HepG2 (cell line): Measurements from ENCODE around the gene POLE3. TPM values are rescaled to one million over a fixed set of nuclear protein-coding genes. Genes with fewer than 3 reads are reported as not detected.

Experiments used
- ATAC-seq: fragments of 200-7000 bp; cut with Tn5 transposase; 3 replicates; pipeline ENCODE4 v1.9.1; 2020; ENCODE audit warnings: mild to moderate bottlenecking, moderate library complexity
- BruUV-seq: library from RNA; stranded (reverse); fragments of 400-500 nt; replicated peaks from 2 replicates; lab custom pipeline; 2021; lab: Mats Ljungman, UMichigan
- CTCF ChIA-PET: fragments of 300-600 bp; formaldehyde crosslinking; extraction: SDS; loops from one replicate; lab custom pipeline; 2021; ENCODE audit warnings: low total read pairs, inconsistent platforms, low intra/inter-chr PET ratio; lab: Yijun Ruan, JAX
- POLR2A ChIA-PET: fragments of 350-600 bp; sonication (Branson Sonifier 250); formaldehyde crosslinking; loops from one replicate; lab custom pipeline; 2020; ENCODE audit warnings: antibody characterized with exemption, inconsistent platforms; lab: Yijun Ruan, JAX
- DNase-seq: peaks from one replicate; pipeline ENCODE4 v3.0.0-alpha.2; 2015; ENCODE audit warnings: low spot score
- FAIRE-seq: peaks from 3 replicates; lab custom pipeline; 2011; peaks lifted over from hg19 to GRCh38; lab: Jason Lieb, UNC
- H2AFZ ChIP-seq: one replicate; pipeline ENCODE4 v1.6.1; 2011; ENCODE audit warnings: low read length, inconsistent platforms
- H3K27ac ChIP-seq: fragments of 300-600 bp; 3 replicates; pipeline ENCODE4 v1.8.0; 2011; ENCODE audit warnings: mixed run types, mild to moderate bottlenecking, mixed read lengths, low read length, inconsistent platforms; ENCODE audit not compliant: insufficient read depth; ENCODE audit errors: extremely low read length
- H3K27me3 ChIP-seq, 2 experiments: fragments of 200-600 bp in 1 of 2; 2 replicates in 1 of 2; 3 replicates in 1 of 2; pipeline versions ENCODE4 v1.6.0 to v1.8.0; 2011; ENCODE audit warnings: low read length in 2 of 2, mild to moderate bottlenecking in 2 of 2, moderate library complexity in 2 of 2, inconsistent platforms in 1 of 2; ENCODE audit not compliant: insufficient read depth in 2 of 2, control insufficient read depth in 1 of 2
- H3K36me3 ChIP-seq, 2 experiments: fragments of 200-600 bp in 1 of 2; replicated peaks in 1 of 2; 2 replicates in 1 of 2; 3 replicates in 1 of 2; pipeline versions ENCODE4 v1.5.1 to v1.8.0; 2011; ENCODE audit warnings: low read length in 2 of 2, inconsistent platforms in 1 of 2; ENCODE audit not compliant: insufficient read depth in 2 of 2, control insufficient read depth in 1 of 2
- H3K4me1 ChIP-seq: 2 replicates; pipeline ENCODE4 v1.5.1; 2012; ENCODE audit warnings: low read length, inconsistent platforms; ENCODE audit not compliant: insufficient read depth
- H3K4me2 ChIP-seq: 2 replicates; pipeline ENCODE4 v1.6.0; 2011; ENCODE audit warnings: low read depth, low read length, inconsistent platforms
- H3K4me3 ChIP-seq, 3 experiments: fragments of 200-600 bp in 1 of 3; sonication (generic), shearing (Covaris generic) in 1 of 3; replicated peaks in 1 of 3; 2 replicates each; pipeline ENCODE4 v1.5.1; 2011 to 2016; ENCODE audit warnings: low read length in 3 of 3, inconsistent platforms in 2 of 3, low read depth in 2 of 3, mild to moderate bottlenecking in 2 of 3, control low read depth in 1 of 3, mixed read lengths in 1 of 3; ENCODE audit not compliant: insufficient read depth in 1 of 3
- H3K79me2 ChIP-seq: one replicate; pipeline ENCODE4 v1.6.1; 2011; ENCODE audit warnings: low read length, inconsistent platforms; ENCODE audit not compliant: insufficient read depth
- H3K9ac ChIP-seq: 2 replicates; pipeline ENCODE4 v1.6.0; 2011; ENCODE audit warnings: mild to moderate bottlenecking, low read depth, low read length, inconsistent platforms; ENCODE audit not compliant: insufficient read depth
- H3K9me3 ChIP-seq: 2 replicates; pipeline ENCODE4 v1.5.1; 2012; ENCODE audit warnings: mild to moderate bottlenecking, low read length
- H4K20me1 ChIP-seq: 2 replicates; pipeline ENCODE4 v1.6.0; 2011; ENCODE audit warnings: inconsistent platforms, mild to moderate bottlenecking, low read length, moderate library complexity; ENCODE audit not compliant: insufficient read depth
- AGO2 ChIP-seq: fragments of 200-400 bp; formaldehyde crosslinking; optimal IDR thresholded peaks from 2 replicates; pipeline ENCODE3; 2017; ENCODE audit warnings: mild to moderate bottlenecking, low read depth, low read length, moderate library complexity
- ARID4A ChIP-seq: sonication (generic); formaldehyde crosslinking; IDR thresholded peaks from 2 replicates; pipeline ENCODE4 v1.5.0; 2020; ENCODE audit warnings: mild to moderate bottlenecking, missing genetic modification reagents, borderline replicate concordance
- CCAR2 ChIP-seq: fragments of 200-400 bp; formaldehyde crosslinking; optimal IDR thresholded peaks from 2 replicates; pipeline ENCODE3; 2018; ENCODE audit warnings: low read depth, mild to moderate bottlenecking, low read length, moderate library complexity
- CHD2 ChIP-seq: IDR thresholded peaks from 2 replicates; pipeline ENCODE4 v1.6.1; 2011; ENCODE audit warnings: low read depth, low read length, improper control_type of control experiment
- GPN1 ChIP-seq: sonication (generic); formaldehyde crosslinking; IDR thresholded peaks from 2 replicates; pipeline ENCODE4 v1.5.1; 2020; ENCODE audit warnings: missing genetic modification reagents, borderline replicate concordance
- KDM4B ChIP-seq: sonication (generic); formaldehyde crosslinking; IDR thresholded peaks from 2 replicates; pipeline ENCODE4 v1.4.0; 2020; ENCODE audit warnings: missing genetic modification reagents
- KLF6 ChIP-seq: IDR thresholded peaks from 2 replicates; pipeline ENCODE4 v1.8.0; 2016; ENCODE audit warnings: missing biosample characterization, missing genetic modification reagents
- SALL1 ChIP-seq: sonication (generic); formaldehyde crosslinking; IDR thresholded peaks from 2 replicates; pipeline ENCODE4 v1.8.0; 2022; ENCODE audit warnings: mild to moderate bottlenecking, missing genetic modification reagents
- TEAD3 ChIP-seq: optimal IDR thresholded peaks from 2 replicates; pipeline ENCODE3; 2016; ENCODE audit warnings: borderline replicate concordance
- XBP1 ChIP-seq: sonication (generic); formaldehyde crosslinking; IDR thresholded peaks from 2 replicates; pipeline ENCODE4 v1.5.0; 2020; ENCODE audit warnings: missing genetic modification reagents
- ZBTB26 ChIP-seq: IDR thresholded peaks from 2 replicates; pipeline ENCODE4 v1.6.1; 2016; ENCODE audit warnings: missing compliant biosample characterization, missing genetic modification reagents, borderline replicate concordance
- ZC3H13 ChIP-seq: sonication (generic); formaldehyde crosslinking; IDR thresholded peaks from 2 replicates; pipeline ENCODE4 v1.8.1; 2023; ENCODE audit warnings: mild to moderate bottlenecking, missing genetic modification reagents, moderate library complexity
- ZFP36 ChIP-seq: fragments of 150-350 bp; IDR thresholded peaks from 2 replicates; pipeline ENCODE4 v1.6.1; 2018; ENCODE audit warnings: borderline replicate concordance, low read length, low read depth; ENCODE audit not compliant: partially characterized antibody
- ZNF10 ChIP-seq: sonication (generic); formaldehyde crosslinking; IDR thresholded peaks from 2 replicates; pipeline ENCODE4 v1.4.0; 2020; ENCODE audit warnings: mild to moderate bottlenecking, low read depth, missing genetic modification reagents, borderline replicate concordance
- ZNF329 ChIP-seq: sonication (generic); formaldehyde crosslinking; IDR thresholded peaks from 2 replicates; pipeline ENCODE4 v1.9.0; 2021; ENCODE audit warnings: low read depth, mild to moderate bottlenecking, missing genetic modification reagents
- ZNF354B ChIP-seq: sonication (generic); formaldehyde crosslinking; IDR thresholded peaks from 2 replicates; pipeline ENCODE4 v1.8.0; 2022; ENCODE audit warnings: mild to moderate bottlenecking, missing genetic modification reagents
- ZNF501 ChIP-seq: sonication (generic); formaldehyde crosslinking; IDR thresholded peaks from 2 replicates; pipeline ENCODE4 v1.5.1; 2020; ENCODE audit warnings: mild to moderate bottlenecking, moderate library complexity, missing genetic modification reagents
- ZNF513 ChIP-seq: sonication (generic); formaldehyde crosslinking; conservative IDR thresholded peaks from 2 replicates; pipeline ENCODE4 v1.5.0; 2020; ENCODE audit warnings: missing genetic modification reagents
- ZNF577 ChIP-seq: sonication (generic); formaldehyde crosslinking; IDR thresholded peaks from 2 replicates; pipeline ENCODE4 v1.4.0; 2020; ENCODE audit warnings: mild to moderate bottlenecking, low read depth, missing genetic modification reagents, borderline replicate concordance
- ZNF724P ChIP-seq: sonication (generic); formaldehyde crosslinking; IDR thresholded peaks from 2 replicates; pipeline ENCODE4 v1.8.0; 2022; ENCODE audit warnings: missing genetic modification reagents, borderline replicate concordance
- WGBS: methylation state at CpG from one replicate; pipeline ENCODE4 v1.1.6; 2017; ENCODE audit warnings: low lambda C conversion rate; 5-methylcytosine and 5-hydroxymethylcytosine counted together
- in situ Hi-C: cut with HindIII; loops from 2 replicates; pipeline ENCODE4 v1.10.0; 2017; ENCODE audit warnings: low pct_unique_long_range_greater_than_20kb; ENCODE audit not compliant: extremely low pct_ligation_motif_present
- intact Hi-C: fragments of 100-400 bp; cut with micrococcal nuclease; formaldehyde crosslinking; loops from one replicate; pipeline ENCODE4 v1.10.0; 2022; ENCODE audit not compliant: unreplicated experiment
- polyA plus RNA-seq, 8 experiments: library from polyadenylated mRNA; depleted of rRNA in 3 of 8; stranded (reverse) in 7 of 8; unstranded in 1 of 8; fragments of >200 nt; fragmentation: Illumina TruSeq in 4 of 8; extraction: Trizol in 4 of 8; gene quantifications; 2 replicates each; pipeline versions ENCODE4 v1.2.1 to v1.2.3, GENCODE V29; 2011 to 2016; ENCODE audit warnings: low read depth in 4 of 8, missing spikeins in 1 of 8, mixed read lengths in 1 of 8; ENCODE audit not compliant: insufficient read depth in 1 of 8
- total RNA-seq, 5 experiments: library from RNA; depleted of rRNA; stranded (reverse); fragments of >200 nt; fragmentation: Illumina TruSeq; extraction: Trizol; gene quantifications; 2 replicates each; pipeline ENCODE4 v1.2.3, GENCODE V29; 2016; ENCODE audit warnings: low read depth in 1 of 5

POLE3 gene
- total and polyA plus RNA-seq, 2 of the 13 experiments (the other 11 are each of a cell fraction or from before 2014, with no cell fraction given), result 36.0 to 77.2 TPM

GRCh38 chr9:113372059-113372458 is 38.4 kb downstream of the POLE3 start:
- intact Hi-C loops (no loop called here), in situ Hi-C loops (no loop called here)
- 97% methylated on average over 5 of the region's 5 CpGs for WGBS
- no TSS peak for BruUV-seq
- H4K20me1 ChIP-seq, result peaks cover 16% of the 10 kb centered on the region
- H3K4me3 ChIP-seq, result no peak overlapping the region
- H3K4me2 ChIP-seq, result no peak overlapping the region
- H3K27ac ChIP-seq, result no peak overlapping the region
- ATAC-seq (no peak), FAIRE-seq (no peak), DNase-seq (no peak)
- CTCF ChIA-PET, result no interaction called here
- H3K27me3 ChIP-seq, result no peaks in the 10 kb centered on the region
- H3K4me1 ChIP-seq, result peaks cover 74% of the 10 kb centered on the region
- H3K36me3 ChIP-seq, result peaks cover 4 to 10% of the 10 kb centered on the region in 2 experiments; a peak in 3 of 5 replicates
- no peaks in the 10 kb centered on the region for H3K9me3 ChIP-seq
- peaks cover 15% of the 10 kb centered on the region for H3K79me2 ChIP-seq
- H2AFZ ChIP-seq, result no peak overlapping the region
- POLR2A ChIA-PET, result interaction anchor here (1.4 kb wide), 1 partner anchor 11 kb away, joined by 3 read pairs; no protein-coding TSS in a partner anchor
- H3K9ac ChIP-seq, result no peak overlapping the region
- no peak for TF ChIP-seq ZBTB26 (CRISPR knock-in tag)
- TF ChIP-seq ZC3H13 (CRISPR knock-in tag), result peak; percentile 71
- TF ChIP-seq ZNF501 (CRISPR knock-in tag), result peak; percentile 39; the same call in 1 of the 2 replicates
- no peak for TF ChIP-seq KLF6
- no peak for TF ChIP-seq ZNF577 (CRISPR knock-in tag)
- peak; percentile 23 for TF ChIP-seq AGO2
- TF ChIP-seq CHD2, result no peak
- no peak for TF ChIP-seq KDM4B (CRISPR knock-in tag)
- TF ChIP-seq ZNF329 (CRISPR knock-in tag), result no peak
- TF ChIP-seq ZFP36, result no peak
- no peak for TF ChIP-seq XBP1 (CRISPR knock-in tag)
- 0 out of 2 replicates have a peak, but pooled peaks have one; percentile 15 for TF ChIP-seq SALL1 (CRISPR knock-in tag)
- TF ChIP-seq ZNF513 (CRISPR knock-in tag), result no peak
- TF ChIP-seq ZNF354B (CRISPR knock-in tag), result 0 out of 2 replicates have a peak, but pooled peaks have one; percentile 17
- TF ChIP-seq CCAR2, result no peak
- TF ChIP-seq ZNF724P (CRISPR knock-in tag), result no peak
- TF ChIP-seq TEAD3 (CRISPR knock-in tag), result no peak
- no peak for TF ChIP-seq ARID4A (CRISPR knock-in tag)
- no peak for TF ChIP-seq GPN1 (CRISPR knock-in tag)
- no peak for TF ChIP-seq ZNF10 (CRISPR knock-in tag)
